Karpas-422 (cell line): ENCODE data around the gene PAX5. TPM values are rescaled to one million over a fixed set of nuclear protein-coding genes. Genes with fewer than 3 reads are reported as not detected.

Source experiments
- DNase-seq: peaks from one replicate; pipeline ENCODE4 v3.0.0-alpha.2; 2015
- H2AFZ ChIP-seq: fragments of 200-600 bp; sonication (generic); 2 replicates; pipeline ENCODE4 v1.6.1; 2014; ENCODE audit warnings: antibody characterized with exemption, low read length, mixed read lengths
- H3K27ac ChIP-seq: fragments of 200-600 bp; sonication (generic); 2 replicates; pipeline ENCODE4 v1.5.1; 2014; ENCODE audit warnings: mild to moderate bottlenecking, low read length, moderate library complexity
- H3K27me3 ChIP-seq: fragments of 200-600 bp; sonication (generic); 2 replicates; pipeline ENCODE4 v1.6.1; 2014; ENCODE audit warnings: low read length, mixed read lengths
- H3K36me3 ChIP-seq: fragments of 200-600 bp; sonication (generic); 2 replicates; pipeline ENCODE4 v1.6.1; 2014; ENCODE audit warnings: low read length, mixed read lengths; ENCODE audit not compliant: insufficient read depth
- H3K4me1 ChIP-seq: fragments of 200-600 bp; sonication (generic); 2 replicates; pipeline ENCODE4 v1.6.1; 2014; ENCODE audit warnings: mild to moderate bottlenecking, low read length, mixed read lengths
- H3K4me2 ChIP-seq: fragments of 200-600 bp; sonication (generic); 2 replicates; pipeline ENCODE4 v1.6.1; 2014; ENCODE audit warnings: low read length, low read depth, mild to moderate bottlenecking; ENCODE audit not compliant: poor library complexity, severe bottlenecking
- H3K4me3 ChIP-seq: fragments of 200-600 bp; sonication (generic); 2 replicates; pipeline ENCODE4 v1.5.1; 2014; ENCODE audit warnings: mild to moderate bottlenecking, antibody characterized with exemption, low read length, mixed read lengths
- H3K79me2 ChIP-seq: fragments of 200-600 bp; sonication (generic); 2 replicates; pipeline ENCODE4 v1.6.1; 2014; ENCODE audit warnings: mild to moderate bottlenecking, low read length, mixed read lengths
- H3K9ac ChIP-seq: fragments of 200-600 bp; sonication (generic); 2 replicates; pipeline ENCODE4 v1.6.0; 2014; ENCODE audit warnings: low read length
- H3K9me2 ChIP-seq: fragments of 200-600 bp; sonication (generic), shearing (Covaris generic); replicated peaks from 2 replicates; pipeline ENCODE4 v1.6.0; 2014; ENCODE audit warnings: mild to moderate bottlenecking, low read length, moderate library complexity; ENCODE audit not compliant: insufficient read depth
- H3K9me3 ChIP-seq: fragments of 300-700, 200-600 bp; sonication (generic); 2 replicates; pipeline ENCODE4 v1.6.1; 2014; ENCODE audit warnings: low read length, mixed read lengths
- H4K20me1 ChIP-seq: fragments of 200-600 bp; sonication (generic); 2 replicates; pipeline ENCODE4 v1.6.1; 2014; ENCODE audit warnings: mild to moderate bottlenecking, antibody characterized with exemption, low read length, low read depth; ENCODE audit not compliant: insufficient read depth
- total RNA-seq: library from RNA; depleted of rRNA; stranded (reverse); fragments of >200 nt; shearing (Covaris generic); gene quantifications from 2 replicates; pipeline ENCODE4 v1.2.3, GENCODE V29; 2014; ENCODE audit warnings: low replicate concordance

Gene PAX5
- total RNA-seq, 1 experiment from 2014 or later, result 88.9 TPM

DNA sequence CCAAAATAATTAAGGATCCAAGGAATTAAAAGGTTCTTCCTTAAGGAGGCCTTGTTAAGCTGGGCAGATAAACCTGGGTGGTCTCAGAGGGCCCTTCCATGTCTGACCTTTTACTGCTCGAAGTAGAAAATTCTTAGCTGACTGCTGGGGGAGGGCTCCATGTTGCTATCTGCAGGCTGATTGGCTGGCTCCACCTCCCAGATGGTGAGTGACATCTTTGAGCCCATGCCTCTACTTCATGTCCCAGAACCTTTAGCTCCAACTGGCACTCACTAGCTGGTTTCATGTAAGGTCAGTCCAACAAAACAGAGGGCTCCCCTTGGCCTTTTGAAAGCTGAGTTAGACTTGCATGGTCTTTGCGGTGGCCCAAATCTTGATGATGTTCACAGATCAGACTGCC is 188.2 kb downstream of the PAX5 start:
- Histone ChIP-seq H3K9ac (no peak overlapping the region), H3K9me3 (no peaks in the 10 kb centered on the region), H3K27me3 (no peaks in the 10 kb centered on the region), H3K27ac (no peak overlapping the region), H3K4me2 (no peak overlapping the region), H3K36me3 (peaks cover 28% of the 10 kb centered on the region), H4K20me1 (peaks cover 19% of the 10 kb centered on the region; the same call in 1 of the 2 replicates), H3K4me1 (peaks cover 21% of the 10 kb centered on the region), H3K79me2 (no peaks in the 10 kb centered on the region), H3K4me3 (no peak overlapping the region), H2AFZ (no peak overlapping the region), H3K9me2 (no peaks in the 10 kb centered on the region)
- peak; percentile 61 for DNase-seq

- Histone ChIP-seq H3K27ac (no peak overlapping the region), H3K79me2 (no peaks in the 10 kb centered on the region), H3K9ac (no peak overlapping the region), H3K9me3 (no peaks in the 10 kb centered on the region), H3K36me3 (peaks cover 28% of the 10 kb centered on the region), H3K4me1 (peaks cover 21% of the 10 kb centered on the region), H2AFZ (no peak overlapping the region), H3K4me3 (no peak overlapping the region), H4K20me1 (peaks cover 19% of the 10 kb centered on the region; the same call in 1 of the 2 replicates), H3K4me2 (no peak overlapping the region), H3K9me2 (no peaks in the 10 kb centered on the region), H3K27me3 (no peaks in the 10 kb centered on the region)
- DNase-seq, result no peak
These were observed 189.1 kb downstream of the PAX5 start for GRCh38 chr9:36844961-36845360.

GRCh38 chr9:36843964-36844363 is 190.1 kb downstream of the PAX5 start:
- H4K20me1 ChIP-seq, result peaks cover 17% of the 10 kb centered on the region; the same call in 1 of the 2 replicates

GRCh38 chr9:36842560-36843530 is 191.2 kb downstream of the PAX5 start:
- no peak overlapping the region for H2AFZ ChIP-seq
- H3K4me1 ChIP-seq, result peaks cover 40% of the 10 kb centered on the region
- H3K9ac ChIP-seq, result no peak overlapping the region
- H3K9me2 ChIP-seq, result no peaks in the 10 kb centered on the region
- H3K27me3 ChIP-seq, result no peaks in the 10 kb centered on the region
- H3K79me2 ChIP-seq, result no peaks in the 10 kb centered on the region
- peaks cover 24% of the 10 kb centered on the region; the same call in 1 of the 2 replicates for H4K20me1 ChIP-seq
- no peak overlapping the region for H3K4me2 ChIP-seq
- peaks cover 38% of the 10 kb centered on the region for H3K36me3 ChIP-seq
- no peaks in the 10 kb centered on the region for H3K9me3 ChIP-seq
- H3K4me3 ChIP-seq, result no peak overlapping the region
- DNase-seq, result no peak
- no peak overlapping the region for H3K27ac ChIP-seq

More at GRCh38 chr9:36843964-36844363, 190.1 kb downstream of the PAX5 start:
- H2AFZ ChIP-seq, result no peak overlapping the region
- no peak for DNase-seq
- no peak overlapping the region for H3K4me3 ChIP-seq
- H3K9me3 ChIP-seq, result no peaks in the 10 kb centered on the region
- H3K9me2 ChIP-seq, result no peaks in the 10 kb centered on the region
- H3K4me1 ChIP-seq, result peaks cover 30% of the 10 kb centered on the region
- H3K27me3 ChIP-seq, result no peaks in the 10 kb centered on the region
- H3K27ac ChIP-seq, result no peak overlapping the region
- H3K79me2 ChIP-seq, result no peaks in the 10 kb centered on the region
- no peak overlapping the region for H3K4me2 ChIP-seq
- peaks cover 30% of the 10 kb centered on the region for H3K36me3 ChIP-seq
- H3K9ac ChIP-seq, result no peak overlapping the region

- H3K27me3 ChIP-seq, result no peaks in the 10 kb centered on the region
- no peak overlapping the region for H3K9ac ChIP-seq
- H3K36me3 ChIP-seq, result peaks cover 30% of the 10 kb centered on the region
- no peak for DNase-seq
- H3K9me2 ChIP-seq, result no peaks in the 10 kb centered on the region
- H4K20me1 ChIP-seq, result peaks cover 24% of the 10 kb centered on the region; the same call in 1 of the 2 replicates
- peaks cover 58% of the 10 kb centered on the region for H3K4me1 ChIP-seq
- H3K9me3 ChIP-seq, result no peaks in the 10 kb centered on the region
- no peaks in the 10 kb centered on the region for H3K79me2 ChIP-seq
- H3K4me2 ChIP-seq, result no peak overlapping the region
- no peak overlapping the region for H2AFZ ChIP-seq
- H3K4me3 ChIP-seq, result no peak overlapping the region
- H3K27ac ChIP-seq, result no peak overlapping the region; the same call in 1 of the 2 replicates
These were observed 193.1 kb downstream of the PAX5 start for GRCh38 chr9:36840898-36841536.

GRCh38 chr9:36839131-36839885 is 194.8 kb downstream of the PAX5 start:
- H3K36me3 ChIP-seq, result peaks cover 21% of the 10 kb centered on the region
- H3K79me2 ChIP-seq, result no peaks in the 10 kb centered on the region
- H3K4me3 ChIP-seq, result no peak overlapping the region
- H3K9ac ChIP-seq, result no peak overlapping the region
- DNase-seq, result no peak
- H2AFZ ChIP-seq, result no peak overlapping the region
- peaks cover 14% of the 10 kb centered on the region; the same call in 1 of the 2 replicates for H4K20me1 ChIP-seq
- H3K9me3 ChIP-seq, result no peaks in the 10 kb centered on the region
- H3K9me2 ChIP-seq, result no peaks in the 10 kb centered on the region
- H3K4me1 ChIP-seq, result peaks cover 76% of the 10 kb centered on the region
- H3K27me3 ChIP-seq, result no peaks in the 10 kb centered on the region
- no peak overlapping the region for H3K4me2 ChIP-seq
- H3K27ac ChIP-seq, result no peak overlapping the region

- H3K9me3 ChIP-seq, result no peaks in the 10 kb centered on the region
- H3K36me3 ChIP-seq, result peaks cover 26% of the 10 kb centered on the region
- H2AFZ ChIP-seq, result no peak overlapping the region
- H3K9ac ChIP-seq, result no peak overlapping the region
- H3K27me3 ChIP-seq, result no peaks in the 10 kb centered on the region
- H3K79me2 ChIP-seq, result no peaks in the 10 kb centered on the region
- H3K4me1 ChIP-seq, result peaks cover 89% of the 10 kb centered on the region
- no peak for DNase-seq
- no peak overlapping the region for H3K27ac ChIP-seq
- H3K9me2 ChIP-seq, result no peaks in the 10 kb centered on the region
- no peak overlapping the region for H3K4me3 ChIP-seq
- H3K4me2 ChIP-seq, result no peak overlapping the region
- H4K20me1 ChIP-seq, result peaks cover 7% of the 10 kb centered on the region; the same call in 1 of the 2 replicates
These were observed 196.3 kb downstream of the PAX5 start for GRCh38 chr9:36837431-36838405.
